ENCODE measurements around the gene LPP. TPM values are rescaled to one million over a fixed set of nuclear protein-coding genes. Genes with fewer than 3 reads are reported as not detected.

LPP gene
- total and polyA plus RNA-seq, 2 of the 13 experiments (the other 11 are each of a cell fraction or from before 2014, with no cell fraction given): 19.2 to 29.9 TPM

DNA sequence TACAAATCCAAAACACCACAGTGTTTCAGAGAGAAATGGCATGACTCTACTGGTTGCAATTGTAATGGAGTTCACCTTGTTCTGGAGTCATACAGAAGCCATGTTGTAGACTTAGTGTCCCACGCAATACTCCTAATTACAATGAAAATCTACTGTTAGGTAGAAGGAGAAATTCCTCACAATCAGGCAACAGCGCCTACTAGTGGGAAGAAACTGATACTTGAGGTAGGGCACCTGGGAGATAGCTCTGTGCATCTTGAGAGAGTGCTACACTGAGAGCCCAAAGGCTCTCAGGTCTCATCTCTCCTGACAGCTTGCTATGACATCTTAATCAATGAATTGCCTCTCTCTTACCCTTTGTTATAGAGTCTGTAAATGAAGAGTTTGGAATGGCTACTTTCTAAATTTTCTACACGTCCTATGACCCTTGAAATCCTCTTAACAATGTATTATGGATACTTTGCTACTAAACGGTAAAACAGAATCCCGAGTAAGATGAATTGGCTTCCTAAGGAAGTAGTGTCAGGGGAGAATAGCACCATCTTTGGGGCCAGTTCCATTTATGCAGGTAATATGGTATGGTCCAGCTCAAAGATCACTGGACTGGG, 595.2 kb downstream of the LPP start:
- intact Hi-C loops (cut with micrococcal nuclease; ENCODE audit: unreplicated experiment) (loop anchor here (5.0 to 10.0 kb wide), 3 partner anchors 87 to 457 kb away; no protein-coding TSS in a partner anchor), in situ Hi-C loops (cut with HindIII; ENCODE audit: extremely low pct_ligation_motif_present, low pct_unique_long_range_greater_than_20kb) (loop anchor here (5.0 to 25.0 kb wide), 2 partner anchors 452 to 1012 kb away; partner anchors contain the start of gene BCL6)
- BruUV-seq (replicated peaks): no TSS peak
- peak overlapping the region; percentile 99 for H3K27ac ChIP-seq (ENCODE audit: extremely low read length, insufficient read depth, low read length)
- CTCF ChIA-PET (ENCODE audit: low intra/inter-chr PET ratio, low total read pairs): no interaction called here
- TF ChIP-seq STAG1 (CRISPR knock-in tag; IDR thresholded peaks at IDR 0.05): peak; percentile 30
- TF ChIP-seq, protein P1, sequence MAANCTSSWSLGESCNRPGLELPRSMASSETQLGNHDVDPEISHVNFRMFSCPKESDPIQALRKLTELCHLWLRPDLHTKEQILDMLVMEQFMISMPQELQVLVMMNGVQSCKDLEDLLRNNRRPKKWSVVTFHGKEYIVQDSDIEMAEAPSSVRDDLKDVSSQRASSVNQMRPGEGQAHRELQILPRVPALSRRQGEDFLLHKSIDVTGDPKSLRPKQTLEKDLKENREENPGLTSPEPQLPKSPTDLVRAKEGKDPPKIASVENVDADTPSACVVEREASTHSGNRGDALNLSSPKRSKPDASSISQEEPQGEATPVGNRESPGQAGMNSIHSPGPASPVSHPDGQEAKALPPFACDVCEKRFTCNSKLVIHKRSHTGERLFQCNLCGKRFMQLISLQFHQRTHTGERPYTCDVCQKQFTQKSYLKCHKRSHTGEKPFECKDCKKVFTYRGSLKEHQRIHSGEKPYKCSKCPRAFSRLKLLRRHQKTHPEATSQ (CRISPR knock-in tag; IDR thresholded peaks at IDR 0.05; ENCODE audit: borderline replicate concordance): 0 out of 2 replicates have a peak, but pooled peaks have one; percentile 27
- TF ChIP-seq KDM4B (CRISPR knock-in tag; IDR thresholded peaks at IDR 0.05): no peak
- no peak for TF ChIP-seq GTF3A (CRISPR knock-in tag; conservative IDR thresholded peaks at IDR 0.05)
- TF ChIP-seq TEAD2 (CRISPR knock-in tag; IDR thresholded peaks at IDR 0.05): no peak
- no peak for TF ChIP-seq ZNF382 (CRISPR knock-in tag; IDR thresholded peaks at IDR 0.05; ENCODE audit: borderline replicate concordance)
- TF ChIP-seq, protein P2, sequence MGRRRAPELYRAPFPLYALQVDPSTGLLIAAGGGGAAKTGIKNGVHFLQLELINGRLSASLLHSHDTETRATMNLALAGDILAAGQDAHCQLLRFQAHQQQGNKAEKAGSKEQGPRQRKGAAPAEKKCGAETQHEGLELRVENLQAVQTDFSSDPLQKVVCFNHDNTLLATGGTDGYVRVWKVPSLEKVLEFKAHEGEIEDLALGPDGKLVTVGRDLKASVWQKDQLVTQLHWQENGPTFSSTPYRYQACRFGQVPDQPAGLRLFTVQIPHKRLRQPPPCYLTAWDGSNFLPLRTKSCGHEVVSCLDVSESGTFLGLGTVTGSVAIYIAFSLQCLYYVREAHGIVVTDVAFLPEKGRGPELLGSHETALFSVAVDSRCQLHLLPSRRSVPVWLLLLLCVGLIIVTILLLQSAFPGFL (CRISPR knock-in tag; IDR thresholded peaks at IDR 0.05): no peak
- TF ChIP-seq, protein P3, sequence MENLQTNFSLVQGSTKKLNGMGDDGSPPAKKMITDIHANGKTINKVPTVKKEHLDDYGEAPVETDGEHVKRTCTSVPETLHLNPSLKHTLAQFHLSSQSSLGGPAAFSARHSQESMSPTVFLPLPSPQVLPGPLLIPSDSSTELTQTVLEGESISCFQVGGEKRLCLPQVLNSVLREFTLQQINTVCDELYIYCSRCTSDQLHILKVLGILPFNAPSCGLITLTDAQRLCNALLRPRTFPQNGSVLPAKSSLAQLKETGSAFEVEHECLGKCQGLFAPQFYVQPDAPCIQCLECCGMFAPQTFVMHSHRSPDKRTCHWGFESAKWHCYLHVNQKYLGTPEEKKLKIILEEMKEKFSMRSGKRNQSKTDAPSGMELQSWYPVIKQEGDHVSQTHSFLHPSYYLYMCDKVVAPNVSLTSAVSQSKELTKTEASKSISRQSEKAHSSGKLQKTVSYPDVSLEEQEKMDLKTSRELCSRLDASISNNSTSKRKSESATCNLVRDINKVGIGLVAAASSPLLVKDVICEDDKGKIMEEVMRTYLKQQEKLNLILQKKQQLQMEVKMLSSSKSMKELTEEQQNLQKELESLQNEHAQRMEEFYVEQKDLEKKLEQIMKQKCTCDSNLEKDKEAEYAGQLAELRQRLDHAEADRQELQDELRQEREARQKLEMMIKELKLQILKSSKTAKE (CRISPR knock-in tag; IDR thresholded peaks at IDR 0.05; ENCODE audit: borderline replicate concordance): no peak
- TF ChIP-seq AGO2 (optimal IDR thresholded peaks at IDR 0.05; ENCODE audit: low read depth, low read length): no peak
- TF ChIP-seq ZNF781 (CRISPR knock-in tag; IDR thresholded peaks at IDR 0.05; ENCODE audit: borderline replicate concordance, not compliant biosample characterization): peak; percentile 45
- no peaks in the 10 kb centered on the region for H3K79me2 ChIP-seq (ENCODE audit: insufficient read depth, low read length)
- FAIRE-seq (no peak), ATAC-seq (no peak), DNase-seq (ENCODE audit: low spot score) (no peak)
- no peak overlapping the region for H2AFZ ChIP-seq (ENCODE audit: low read length)
- POLR2A ChIA-PET: no interaction called here
- H3K27me3 ChIP-seq (ENCODE audit: control insufficient read depth in 1 of 2, insufficient read depth in 2 of 2, low read length in 2 of 2): no peaks in the 10 kb centered on the region
- WGBS (ENCODE audit: low lambda C conversion rate): 86% methylated on average over 5 of the region's 5 CpGs
- H3K4me2 ChIP-seq (ENCODE audit: low read depth, low read length): no peak overlapping the region
- no peaks in the 10 kb centered on the region; a peak in 2 of 5 replicates for H3K36me3 ChIP-seq (replicated peaks in 1 of 2; ENCODE audit: control insufficient read depth in 1 of 2, insufficient read depth in 2 of 2, low read length in 2 of 2)
- peaks cover 5% of the 10 kb centered on the region; the same call in 1 of the 2 replicates for H3K9me3 ChIP-seq (ENCODE audit: low read length)
- no peak overlapping the region for H3K9ac ChIP-seq (ENCODE audit: insufficient read depth, low read depth, low read length)
- H3K4me3 ChIP-seq (replicated peaks in 1 of 3; ENCODE audit: insufficient read depth in 1 of 3, low read depth in 2 of 3, low read length in 3 of 3): no peak overlapping the region
- H4K20me1 ChIP-seq (ENCODE audit: insufficient read depth, low read length): no peaks in the 10 kb centered on the region
- H3K4me1 ChIP-seq (ENCODE audit: insufficient read depth, low read length): peaks cover 61% of the 10 kb centered on the region
